WTC11 (cell line): Measurements from ENCODE around the gene STX3. TPM values are rescaled to one million over a fixed set of nuclear protein-coding genes. Genes with fewer than 3 reads are reported as not detected.
"Not testable (repeated sequence)": the region's sequence is repeated elsewhere in the genome, so short reads cannot be mapped to it uniquely, and the experiment has no call there.

Experiments
- ATAC-seq: fragments of 200-7000 bp; cut with Tn5 transposase; 2 replicates; pipeline ENCODE4 v1.10.0; 2021; ENCODE audit warnings: mild to moderate bottlenecking, moderate library complexity
- CTCF ChIA-PET: fragments of 300-600 bp; sonication (Branson Sonifier 250); formaldehyde crosslinking; loops from one replicate; lab custom pipeline; 2021; ENCODE audit warnings: antibody characterized with exemption; lab: Charles Lee
- POLR2A ChIA-PET: fragments of 350-600 bp; sonication (Branson Sonifier 250); formaldehyde crosslinking; loops from one replicate; lab custom pipeline; 2021; ENCODE audit warnings: antibody characterized with exemption; lab: Charles Lee
- DNase-seq: peaks from one replicate; pipeline ENCODE4 v3.0.0; 2021; ENCODE audit warnings: low spot score
- H3K27ac Mint-ChIP-seq: 2 replicates; pipeline ENCODE4 v1.8.0; 2021; ENCODE audit warnings: mixed read lengths
- H3K27me3 Mint-ChIP-seq: 2 replicates; pipeline ENCODE4 v1.8.0; 2021; ENCODE audit warnings: low read depth, mild to moderate bottlenecking, moderate library complexity, mixed read lengths
- H3K36me3 Mint-ChIP-seq: 2 replicates; pipeline ENCODE4 v1.8.0; 2021; ENCODE audit warnings: mixed read lengths
- H3K4me1 Mint-ChIP-seq: 2 replicates; pipeline ENCODE4 v1.8.0; 2022; ENCODE audit warnings: mixed read lengths
- H3K4me3 Mint-ChIP-seq: 2 replicates; pipeline ENCODE4 v1.8.0; 2021; ENCODE audit warnings: mild to moderate bottlenecking, moderate library complexity, mixed read lengths
- H3K9me3 Mint-ChIP-seq: 2 replicates; pipeline ENCODE4 v1.8.0; 2021; ENCODE audit warnings: mixed read lengths
- E2F4 ChIP-seq: sonication (generic); formaldehyde crosslinking; IDR thresholded peaks from 2 replicates; pipeline ENCODE4 v1.8.1; 2022; ENCODE audit warnings: low read depth, mild to moderate bottlenecking, moderate library complexity, missing genetic modification reagents, borderline replicate concordance
- FOXP1 ChIP-seq: sonication (generic); formaldehyde crosslinking; IDR thresholded peaks from 2 replicates; pipeline ENCODE4 v1.8.0; 2022; ENCODE audit warnings: missing genetic modification reagents, mild to moderate bottlenecking, moderate library complexity, borderline replicate concordance
- IRF2 ChIP-seq: sonication (generic); formaldehyde crosslinking; IDR thresholded peaks from 2 replicates; pipeline ENCODE4 v1.8.0; 2022; ENCODE audit warnings: low read depth, missing genetic modification reagents, borderline replicate concordance
- RELA ChIP-seq: sonication (generic); formaldehyde crosslinking; IDR thresholded peaks from 2 replicates; pipeline ENCODE4 v1.8.1; 2022; ENCODE audit warnings: missing genetic modification reagents, mild to moderate bottlenecking, borderline replicate concordance
- ZNF317 ChIP-seq: sonication (generic); formaldehyde crosslinking; IDR thresholded peaks from 2 replicates; pipeline ENCODE4 v1.8.1; 2023; ENCODE audit warnings: low read depth, mild to moderate bottlenecking, moderate library complexity, missing genetic modification reagents, borderline replicate concordance
- total RNA-seq: library from RNA; stranded (reverse); gene quantifications from 3 replicates; pipeline ENCODE4 v1.2.3, GENCODE V29; 2021
- TF ChIP-seq, protein P1 (sequence below): sonication (generic); formaldehyde crosslinking; IDR thresholded peaks from 2 replicates; pipeline ENCODE4 v1.8.1; 2022; ENCODE audit warnings: mild to moderate bottlenecking, missing genetic modification reagents, moderate library complexity, borderline replicate concordance
- TF ChIP-seq, protein P2 (sequence below): fragments of 200-600 bp; IDR thresholded peaks from 2 replicates; pipeline ENCODE4 v1.8.0; 2022; ENCODE audit warnings: antibody characterized with exemption
- TF ChIP-seq, protein P3 (sequence below): sonication (generic); formaldehyde crosslinking; IDR thresholded peaks from 2 replicates; pipeline ENCODE4 v1.8.1; 2022; ENCODE audit warnings: low read depth, missing genetic modification reagents, borderline replicate concordance
- TF ChIP-seq, protein P4 (sequence below): sonication (generic); formaldehyde crosslinking; IDR thresholded peaks from 2 replicates; pipeline ENCODE4 v1.8.1; 2022; ENCODE audit warnings: mild to moderate bottlenecking, moderate library complexity, missing genetic modification reagents

The STX3 gene
- total RNA-seq, 1 experiment from 2014 or later = 52.7 TPM

- H3K9me3 Mint-ChIP-seq = no peaks in the 10 kb centered on the region; the same call in 1 of the 2 replicates
- H3K27me3 Mint-ChIP-seq = no peaks in the 10 kb centered on the region
- POLR2A ChIA-PET = interaction anchor here (0.5 to 1.0 kb wide), 3 partner anchors 14 to 264 kb away, joined by 3 to 6 read pairs (median 5); partner anchors contain the start of gene STX3
- DNase-seq (no peak), ATAC-seq (peak; percentile 71)
- H3K4me1 Mint-ChIP-seq = peaks cover 80% of the 10 kb centered on the region
- peak overlapping the region; percentile 61 for H3K4me3 Mint-ChIP-seq
- H3K36me3 Mint-ChIP-seq = no peaks in the 10 kb centered on the region
- TF ChIP-seq ZNF317 (CRISPR knock-in tag) (no peak), IRF2 (CRISPR knock-in tag) (no peak), RELA (no peak), E2F4 (CRISPR knock-in tag) (no peak)
- TF ChIP-seq, protein P1, sequence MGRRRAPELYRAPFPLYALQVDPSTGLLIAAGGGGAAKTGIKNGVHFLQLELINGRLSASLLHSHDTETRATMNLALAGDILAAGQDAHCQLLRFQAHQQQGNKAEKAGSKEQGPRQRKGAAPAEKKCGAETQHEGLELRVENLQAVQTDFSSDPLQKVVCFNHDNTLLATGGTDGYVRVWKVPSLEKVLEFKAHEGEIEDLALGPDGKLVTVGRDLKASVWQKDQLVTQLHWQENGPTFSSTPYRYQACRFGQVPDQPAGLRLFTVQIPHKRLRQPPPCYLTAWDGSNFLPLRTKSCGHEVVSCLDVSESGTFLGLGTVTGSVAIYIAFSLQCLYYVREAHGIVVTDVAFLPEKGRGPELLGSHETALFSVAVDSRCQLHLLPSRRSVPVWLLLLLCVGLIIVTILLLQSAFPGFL (CRISPR knock-in tag) = no peak
- TF ChIP-seq, protein P2, sequence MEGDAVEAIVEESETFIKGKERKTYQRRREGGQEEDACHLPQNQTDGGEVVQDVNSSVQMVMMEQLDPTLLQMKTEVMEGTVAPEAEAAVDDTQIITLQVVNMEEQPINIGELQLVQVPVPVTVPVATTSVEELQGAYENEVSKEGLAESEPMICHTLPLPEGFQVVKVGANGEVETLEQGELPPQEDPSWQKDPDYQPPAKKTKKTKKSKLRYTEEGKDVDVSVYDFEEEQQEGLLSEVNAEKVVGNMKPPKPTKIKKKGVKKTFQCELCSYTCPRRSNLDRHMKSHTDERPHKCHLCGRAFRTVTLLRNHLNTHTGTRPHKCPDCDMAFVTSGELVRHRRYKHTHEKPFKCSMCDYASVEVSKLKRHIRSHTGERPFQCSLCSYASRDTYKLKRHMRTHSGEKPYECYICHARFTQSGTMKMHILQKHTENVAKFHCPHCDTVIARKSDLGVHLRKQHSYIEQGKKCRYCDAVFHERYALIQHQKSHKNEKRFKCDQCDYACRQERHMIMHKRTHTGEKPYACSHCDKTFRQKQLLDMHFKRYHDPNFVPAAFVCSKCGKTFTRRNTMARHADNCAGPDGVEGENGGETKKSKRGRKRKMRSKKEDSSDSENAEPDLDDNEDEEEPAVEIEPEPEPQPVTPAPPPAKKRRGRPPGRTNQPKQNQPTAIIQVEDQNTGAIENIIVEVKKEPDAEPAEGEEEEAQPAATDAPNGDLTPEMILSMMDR = no peak
- TF ChIP-seq, protein P3, sequence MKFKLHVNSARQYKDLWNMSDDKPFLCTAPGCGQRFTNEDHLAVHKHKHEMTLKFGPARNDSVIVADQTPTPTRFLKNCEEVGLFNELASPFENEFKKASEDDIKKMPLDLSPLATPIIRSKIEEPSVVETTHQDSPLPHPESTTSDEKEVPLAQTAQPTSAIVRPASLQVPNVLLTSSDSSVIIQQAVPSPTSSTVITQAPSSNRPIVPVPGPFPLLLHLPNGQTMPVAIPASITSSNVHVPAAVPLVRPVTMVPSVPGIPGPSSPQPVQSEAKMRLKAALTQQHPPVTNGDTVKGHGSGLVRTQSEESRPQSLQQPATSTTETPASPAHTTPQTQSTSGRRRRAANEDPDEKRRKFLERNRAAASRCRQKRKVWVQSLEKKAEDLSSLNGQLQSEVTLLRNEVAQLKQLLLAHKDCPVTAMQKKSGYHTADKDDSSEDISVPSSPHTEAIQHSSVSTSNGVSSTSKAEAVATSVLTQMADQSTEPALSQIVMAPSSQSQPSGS = no peak
- H3K27ac Mint-ChIP-seq = peak overlapping the region; percentile 90
- CTCF ChIA-PET = interaction anchor here (0.6 to 1.4 kb wide), 6 partner anchors 14 to 435 kb away, joined by 3 to 10 read pairs (median 4); partner anchors contain the start of genes PATL1 and STX3
Observed at GRCh38 chr11:59815754-59816153, 60.6 kb downstream of the STX3 start.

DNA sequence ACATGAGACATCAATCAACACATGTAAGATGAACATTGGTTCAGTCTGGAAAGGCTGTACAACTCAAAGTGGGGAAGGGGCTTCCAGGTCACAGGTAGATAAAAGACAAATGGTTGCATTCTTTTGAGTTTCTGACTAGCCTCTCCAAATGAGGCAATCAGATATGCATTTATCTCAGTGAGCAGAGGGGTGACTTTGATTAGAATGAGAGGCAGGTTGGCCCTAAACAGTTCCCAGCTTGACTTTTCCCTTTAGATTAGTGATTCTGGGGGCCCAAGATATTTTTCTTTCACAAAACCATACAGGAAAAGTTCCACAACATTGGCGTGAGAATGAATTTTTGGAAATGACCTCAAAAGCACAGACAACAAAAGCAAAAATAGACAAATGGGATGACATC is 61.3 kb downstream of the STX3 start:
- not testable (repeated sequence) for H3K27me3 Mint-ChIP-seq, DNase-seq, ATAC-seq, H3K36me3 Mint-ChIP-seq, H3K9me3 Mint-ChIP-seq
- Mint-ChIP-seq H3K4me3 (peak overlapping the region; percentile 61), H3K27ac (peak overlapping the region; percentile 90), H3K4me1 (peaks cover 74% of the 10 kb centered on the region)
- ChIA-PET POLR2A (interaction anchor here (0.6 to 1.0 kb wide), 2 partner anchors 14 to 61 kb away, joined by 3 to 6 read pairs; partner anchors contain the start of gene STX3), CTCF (interaction anchor here (0.6 to 1.4 kb wide), 6 partner anchors 15 to 435 kb away, joined by 3 to 10 read pairs (median 3); no protein-coding TSS in a partner anchor)

GRCh38 chr11:59818572-59818971 is 63.4 kb downstream of the STX3 start:
- no peak for DNase-seq
- ATAC-seq = no peak
- CTCF ChIA-PET = interaction anchor here (1.6 kb wide), 1 partner anchor 101 kb away, joined by 4 read pairs; no protein-coding TSS in a partner anchor
- TF ChIP-seq FOXP1 (CRISPR knock-in tag) = no peak
- TF ChIP-seq, protein P4, sequence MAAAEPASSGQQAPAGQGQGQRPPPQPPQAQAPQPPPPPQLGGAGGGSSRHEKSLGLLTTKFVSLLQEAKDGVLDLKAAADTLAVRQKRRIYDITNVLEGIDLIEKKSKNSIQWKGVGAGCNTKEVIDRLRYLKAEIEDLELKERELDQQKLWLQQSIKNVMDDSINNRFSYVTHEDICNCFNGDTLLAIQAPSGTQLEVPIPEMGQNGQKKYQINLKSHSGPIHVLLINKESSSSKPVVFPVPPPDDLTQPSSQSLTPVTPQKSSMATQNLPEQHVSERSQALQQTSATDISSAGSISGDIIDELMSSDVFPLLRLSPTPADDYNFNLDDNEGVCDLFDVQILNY = no peak
- Mint-ChIP-seq H3K36me3 (no peaks in the 10 kb centered on the region), H3K27ac (no peak overlapping the region), H3K4me3 (no peak overlapping the region), H3K4me1 (peaks cover 57% of the 10 kb centered on the region), H3K27me3 (no peaks in the 10 kb centered on the region), H3K9me3 (no peaks in the 10 kb centered on the region; the same call in 1 of the 2 replicates)
- POLR2A ChIA-PET = no interaction called here

DNA sequence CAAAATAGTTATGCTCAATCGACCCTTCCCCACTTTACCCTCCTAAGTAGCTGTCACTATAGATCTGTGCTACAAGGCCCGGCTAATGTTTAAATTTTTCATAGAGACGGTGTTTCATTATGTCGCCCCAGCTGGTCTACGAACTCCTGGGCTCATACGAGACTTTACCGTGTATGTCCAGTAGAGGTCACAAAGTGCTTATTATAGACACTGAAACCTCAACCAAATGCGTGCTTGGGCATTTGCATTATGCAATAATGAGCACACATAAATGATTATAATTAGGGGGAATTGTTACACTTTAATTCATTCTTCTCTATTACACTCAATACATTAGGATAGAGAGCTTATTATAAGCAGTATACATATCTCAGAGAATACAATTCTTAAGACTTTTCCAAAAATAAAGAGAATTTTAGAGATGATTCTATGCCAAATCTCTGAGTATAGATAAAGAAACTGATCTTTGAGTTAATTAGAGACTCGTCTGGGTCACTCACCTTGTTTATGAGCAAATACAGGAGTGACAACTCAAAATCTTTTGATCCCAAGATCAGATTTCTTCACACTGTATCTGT is 67.9 kb downstream of the STX3 start:
- no peaks in the 10 kb centered on the region for H3K27me3 Mint-ChIP-seq
- H3K36me3 Mint-ChIP-seq = no peaks in the 10 kb centered on the region
- no peak overlapping the region for H3K4me3 Mint-ChIP-seq
- peak; percentile 16 for DNase-seq
- ChIA-PET POLR2A (no interaction called here), CTCF (interaction anchor here (0.6 to 1.0 kb wide), 2 partner anchors 96 to 141 kb away, joined by 3 to 15 read pairs; partner anchors contain the start of gene OOSP4A)
- H3K4me1 Mint-ChIP-seq = peaks cover 19% of the 10 kb centered on the region
- peak; percentile 59; the same call in 1 of the 2 replicates for ATAC-seq
- no peak overlapping the region; the same call in 1 of the 2 replicates for H3K27ac Mint-ChIP-seq
- H3K9me3 Mint-ChIP-seq = peaks cover 5% of the 10 kb centered on the region
- TF ChIP-seq, protein P2 = peak; percentile 40; the same call in 1 of the 2 replicates
- TF ChIP-seq, protein P3 = no peak
